SHP77 (cell line): Measurements from ENCODE around the gene EFNA1.
"Not testable (repeated sequence)": the region's sequence is repeated elsewhere in the genome, so short reads cannot be mapped to it uniquely, and the experiment has no call there.

Source experiments
- DNase-seq, 2 experiments: peaks; one replicate each; lab custom pipeline; 2025; lab: John Stamatoyannopoulos, UW

The EFNA1 gene

GRCh38 chr1:155145491-155145890 lies 17.8 kb downstream of the EFNA1 start:
- no peak for DNase-seq

GRCh38 chr1:155155996-155156643 lies 28.4 kb downstream of the EFNA1 start:
- DNase-seq, result not testable (repeated sequence)

GRCh38 chr1:155158991-155159390 lies 31.3 kb downstream of the EFNA1 start:
- no peak for DNase-seq

GRCh38 chr1:155160128-155160527 lies 32.5 kb downstream of the EFNA1 start:
- no peak for DNase-seq

- DNase-seq, result not testable (repeated sequence)
Measured at GRCh38 chr1:155162631-155163030, 35.0 kb downstream of the EFNA1 start.

- not testable (repeated sequence) for DNase-seq
Measured at GRCh38 chr1:155163785-155164184, 36.1 kb downstream of the EFNA1 start.

- DNase-seq, result not testable (repeated sequence)
Measured at GRCh38 chr1:155164625-155165024, 36.9 kb downstream of the EFNA1 start.

- DNase-seq, result no peak
Measured at GRCh38 chr1:155166051-155166470, 38.4 kb downstream of the EFNA1 start.

- DNase-seq, result peak; percentile 40 to 67
Measured at GRCh38 chr1:155166471-155167165, 38.9 kb downstream of the EFNA1 start.

GRCh38 chr1:155167166-155168104 lies 39.8 kb downstream of the EFNA1 start:
- peak; percentile 98 to 99 for DNase-seq

- DNase-seq, result not testable (repeated sequence)
Measured at GRCh38 chr1:155168105-155168445, 40.4 kb downstream of the EFNA1 start.

- no peak for DNase-seq
Measured at GRCh38 chr1:155168456-155169210, 41.0 kb downstream of the EFNA1 start.

GRCh38 chr1:155169541-155169940 lies 41.9 kb downstream of the EFNA1 start:
- no peak for DNase-seq

- DNase-seq, result no peak
Measured at GRCh38 chr1:155170101-155170785, 42.6 kb downstream of the EFNA1 start.

GRCh38 chr1:155170806-155171205 lies 43.1 kb downstream of the EFNA1 start:
- DNase-seq, result no peak

- DNase-seq, result no peak
Measured at GRCh38 chr1:155171836-155172731, 44.4 kb downstream of the EFNA1 start.

- DNase-seq, result peak; percentile 99
Measured at GRCh38 chr1:155172732-155173477, 45.2 kb downstream of the EFNA1 start, which contains the start of gene KRTCAP2. KRTCAP2 (minus strand) TSS chr1:155173304; CDS start chr1:155173224, 80 bp downstream.

GRCh38 chr1:155173478-155174323 lies 46.0 kb downstream of the EFNA1 start, which contains the start of gene TRIM46:
TRIM46 (plus strand) TSS chr1:155173849; CDS start chr1:155173967, 118 bp downstream.
- DNase-seq, result peak; percentile 81 to 86
